Measurements from ENCODE around the gene CD52.

GRCh38 chr1:26278724-26279455 lies 38.9 kb upstream of the CD52 start:
- TF ChIP-seq POLR2A (IDR thresholded peaks at IDR 0.05; ENCODE audit: low read depth, low read length): no peak
- TF ChIP-seq POLR2AphosphoS5 (IDR thresholded peaks at IDR 0.05; ENCODE audit: low read depth, low read length): no peak
